ENCODE measurements around the gene TDRKH.

The TDRKH gene

GRCh38 chr1:151790071-151790939, at the start of gene TDRKH:
Gene TDRKH (minus strand): TSS chr1:151790500. CDS start chr1:151783022, 7,478 bp downstream.
- DNase-seq (ENCODE audit: low read depth), result peak; percentile 98

- peak; percentile 47 for DNase-seq (ENCODE audit: low read depth)
These were observed 49.4 kb upstream of the TDRKH start, which contains the start of gene C2CD4D for GRCh38 chr1:151839457-151840403. Gene C2CD4D (minus strand): TSS chr1:151839820. CDS start chr1:151838989, 831 bp downstream.

- DNase-seq (ENCODE audit: low read depth), result no peak
These were observed 48.7 kb upstream of the TDRKH start for GRCh38 chr1:151839082-151839412.

GRCh38 chr1:151838222-151839081, 48.2 kb upstream of the TDRKH start:
- DNase-seq (ENCODE audit: low read depth), result no peak

- no peak for DNase-seq (ENCODE audit: low read depth)
These were observed 47.6 kb upstream of the TDRKH start for GRCh38 chr1:151837884-151838221.

- no peak for DNase-seq (ENCODE audit: low read depth)
These were observed 46.9 kb upstream of the TDRKH start for GRCh38 chr1:151837197-151837596.

- DNase-seq (ENCODE audit: low read depth), result no peak
These were observed 45.3 kb upstream of the TDRKH start for GRCh38 chr1:151835596-151835995.

GRCh38 chr1:151834239-151834638, 43.9 kb upstream of the TDRKH start:
- no peak for DNase-seq (ENCODE audit: low read depth)

- DNase-seq (ENCODE audit: low read depth), result no peak
These were observed 43.0 kb upstream of the TDRKH start for GRCh38 chr1:151833172-151833900.

- DNase-seq (ENCODE audit: low read depth), result no peak
These were observed 42.1 kb upstream of the TDRKH start for GRCh38 chr1:151832318-151832980.

GRCh38 chr1:151831605-151832004, 41.3 kb upstream of the TDRKH start, which contains the start of gene RORC:
Gene RORC (minus strand): TSS chr1:151831802. CDS start chr1:151831764, 38 bp downstream.
- DNase-seq (ENCODE audit: low read depth), result no peak

GRCh38 chr1:151831256-151831591, 40.9 kb upstream of the TDRKH start:
- no peak for DNase-seq (ENCODE audit: low read depth)

- no peak for DNase-seq (ENCODE audit: low read depth)
These were observed 39.8 kb upstream of the TDRKH start for GRCh38 chr1:151830055-151830454.

- no peak for DNase-seq (ENCODE audit: low read depth)
These were observed 39.2 kb upstream of the TDRKH start for GRCh38 chr1:151829352-151830046.

GRCh38 chr1:151828921-151829320, 38.6 kb upstream of the TDRKH start:
- no peak for DNase-seq (ENCODE audit: low read depth)

GRCh38 chr1:151827853-151828252, 37.6 kb upstream of the TDRKH start:
- DNase-seq (ENCODE audit: low read depth), result no peak

- no peak for DNase-seq (ENCODE audit: low read depth)
These were observed 35.7 kb upstream of the TDRKH start for GRCh38 chr1:151825751-151826660.

GRCh38 chr1:151825204-151825603, 34.9 kb upstream of the TDRKH start:
- no peak for DNase-seq (ENCODE audit: low read depth)

GRCh38 chr1:151823175-151823574, 32.9 kb upstream of the TDRKH start:
- DNase-seq (ENCODE audit: low read depth), result no peak

Data from stimulated activated CD8-positive, alpha-beta memory T cell treated with anti-CD3 and anti-CD28 coated beads, Interleukin-4, amount 100 ng/mL, for 24 hours (primary cell).